Tibial nerve (tissue), 4 donors: Measurements from ENCODE around the gene CSF1R.

Source experiments
- EP300 ChIP-seq, 2 donors: sonication (generic); formaldehyde crosslinking; IDR thresholded peaks; one replicate each; pipeline ENCODE4 v1.6.1; 2017; ENCODE audit warnings: antibody characterized with exemption in 2 of 2, mild to moderate bottlenecking in 1 of 2
- POLR2A ChIP-seq, 2 donors: fragments of 450-650 bp; IDR thresholded peaks; one replicate each; pipeline ENCODE4 v1.6.1; 2017; ENCODE audit warnings: antibody characterized with exemption in 2 of 2, mild to moderate bottlenecking in 2 of 2, moderate library complexity in 2 of 2
- TF ChIP-seq, protein P1 (sequence below), 5 experiments: fragments of 200-600 bp in 3 of 5; fragments of 450-650 bp in 2 of 5; sonication (generic) in 3 of 5; IDR thresholded peaks; one replicate each; pipeline ENCODE4 v1.5.1; 2016 to 2019; ENCODE audit warnings: antibody characterized with exemption in 5 of 5, mild to moderate bottlenecking in 3 of 5, moderate library complexity in 2 of 5

DNA sequence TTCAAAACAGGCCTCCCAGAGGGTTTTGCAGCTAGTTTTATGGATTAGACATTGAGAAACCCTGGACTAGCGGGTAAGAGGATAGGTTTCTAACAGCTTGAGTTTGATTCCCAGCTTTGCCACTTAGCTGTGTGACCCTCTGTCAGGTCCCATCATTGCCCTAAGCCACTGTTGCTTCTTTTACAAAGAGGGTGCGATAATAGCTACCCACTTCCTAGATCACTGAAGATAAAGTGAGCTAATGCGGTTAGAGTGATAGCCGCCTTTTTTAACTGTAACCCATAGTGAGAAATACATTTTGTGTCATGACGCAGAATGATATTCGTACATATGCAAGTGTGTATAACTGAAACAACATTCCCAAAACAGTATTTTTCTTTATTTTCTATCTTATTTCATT lies 40.3 kb downstream of the CSF1R start:
- TF ChIP-seq, protein P1, sequence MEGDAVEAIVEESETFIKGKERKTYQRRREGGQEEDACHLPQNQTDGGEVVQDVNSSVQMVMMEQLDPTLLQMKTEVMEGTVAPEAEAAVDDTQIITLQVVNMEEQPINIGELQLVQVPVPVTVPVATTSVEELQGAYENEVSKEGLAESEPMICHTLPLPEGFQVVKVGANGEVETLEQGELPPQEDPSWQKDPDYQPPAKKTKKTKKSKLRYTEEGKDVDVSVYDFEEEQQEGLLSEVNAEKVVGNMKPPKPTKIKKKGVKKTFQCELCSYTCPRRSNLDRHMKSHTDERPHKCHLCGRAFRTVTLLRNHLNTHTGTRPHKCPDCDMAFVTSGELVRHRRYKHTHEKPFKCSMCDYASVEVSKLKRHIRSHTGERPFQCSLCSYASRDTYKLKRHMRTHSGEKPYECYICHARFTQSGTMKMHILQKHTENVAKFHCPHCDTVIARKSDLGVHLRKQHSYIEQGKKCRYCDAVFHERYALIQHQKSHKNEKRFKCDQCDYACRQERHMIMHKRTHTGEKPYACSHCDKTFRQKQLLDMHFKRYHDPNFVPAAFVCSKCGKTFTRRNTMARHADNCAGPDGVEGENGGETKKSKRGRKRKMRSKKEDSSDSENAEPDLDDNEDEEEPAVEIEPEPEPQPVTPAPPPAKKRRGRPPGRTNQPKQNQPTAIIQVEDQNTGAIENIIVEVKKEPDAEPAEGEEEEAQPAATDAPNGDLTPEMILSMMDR (IDR thresholded peaks at IDR 0.05), result no peak
- TF ChIP-seq POLR2A (IDR thresholded peaks at IDR 0.05) (no peak), EP300 (IDR thresholded peaks at IDR 0.05) (no peak)
